Measurements from ENCODE around the gene PCK1.

The PCK1 gene

DNA sequence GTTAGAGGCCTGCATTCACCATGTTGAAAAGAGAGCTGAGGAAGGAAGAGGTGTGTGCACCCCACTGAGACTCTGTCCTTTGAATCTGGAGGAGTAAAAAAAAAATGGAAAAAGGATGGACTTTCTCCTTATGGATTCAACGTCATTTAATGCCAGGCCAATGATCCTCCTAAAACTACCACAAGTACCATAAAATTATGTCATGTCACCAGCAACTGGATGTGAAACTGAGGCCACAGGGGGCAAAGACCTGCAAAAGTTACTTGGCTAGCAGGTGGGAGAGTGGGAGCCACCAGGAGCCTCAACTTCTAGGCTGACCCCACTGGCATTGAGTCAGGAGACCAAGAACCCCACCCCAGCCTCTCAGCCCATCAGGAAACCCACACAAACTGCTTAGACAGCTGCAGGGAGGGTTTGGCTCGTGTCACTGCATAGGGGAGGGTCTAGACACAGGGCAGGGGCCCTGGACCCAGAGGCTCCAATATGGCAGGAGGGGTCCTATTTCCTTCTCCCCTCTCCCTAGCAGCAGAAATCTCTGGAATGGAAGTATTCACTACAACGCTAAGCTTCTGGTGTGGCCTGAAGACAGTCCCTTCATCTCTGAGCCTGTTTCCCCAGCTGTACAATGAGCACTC, 11.0 kb downstream of the PCK1 start:
- TF ChIP-seq, protein P1, sequence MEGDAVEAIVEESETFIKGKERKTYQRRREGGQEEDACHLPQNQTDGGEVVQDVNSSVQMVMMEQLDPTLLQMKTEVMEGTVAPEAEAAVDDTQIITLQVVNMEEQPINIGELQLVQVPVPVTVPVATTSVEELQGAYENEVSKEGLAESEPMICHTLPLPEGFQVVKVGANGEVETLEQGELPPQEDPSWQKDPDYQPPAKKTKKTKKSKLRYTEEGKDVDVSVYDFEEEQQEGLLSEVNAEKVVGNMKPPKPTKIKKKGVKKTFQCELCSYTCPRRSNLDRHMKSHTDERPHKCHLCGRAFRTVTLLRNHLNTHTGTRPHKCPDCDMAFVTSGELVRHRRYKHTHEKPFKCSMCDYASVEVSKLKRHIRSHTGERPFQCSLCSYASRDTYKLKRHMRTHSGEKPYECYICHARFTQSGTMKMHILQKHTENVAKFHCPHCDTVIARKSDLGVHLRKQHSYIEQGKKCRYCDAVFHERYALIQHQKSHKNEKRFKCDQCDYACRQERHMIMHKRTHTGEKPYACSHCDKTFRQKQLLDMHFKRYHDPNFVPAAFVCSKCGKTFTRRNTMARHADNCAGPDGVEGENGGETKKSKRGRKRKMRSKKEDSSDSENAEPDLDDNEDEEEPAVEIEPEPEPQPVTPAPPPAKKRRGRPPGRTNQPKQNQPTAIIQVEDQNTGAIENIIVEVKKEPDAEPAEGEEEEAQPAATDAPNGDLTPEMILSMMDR (IDR thresholded peaks at IDR 0.05; ENCODE audit: low read depth, low read length, missing control alignments): no peak
- no peak overlapping the region for H3K4me3 ChIP-seq (replicated peaks; ENCODE audit: low read depth, low read length)
- DNase-seq (ENCODE audit: extremely low read depth, low read depth): no peak

DNA sequence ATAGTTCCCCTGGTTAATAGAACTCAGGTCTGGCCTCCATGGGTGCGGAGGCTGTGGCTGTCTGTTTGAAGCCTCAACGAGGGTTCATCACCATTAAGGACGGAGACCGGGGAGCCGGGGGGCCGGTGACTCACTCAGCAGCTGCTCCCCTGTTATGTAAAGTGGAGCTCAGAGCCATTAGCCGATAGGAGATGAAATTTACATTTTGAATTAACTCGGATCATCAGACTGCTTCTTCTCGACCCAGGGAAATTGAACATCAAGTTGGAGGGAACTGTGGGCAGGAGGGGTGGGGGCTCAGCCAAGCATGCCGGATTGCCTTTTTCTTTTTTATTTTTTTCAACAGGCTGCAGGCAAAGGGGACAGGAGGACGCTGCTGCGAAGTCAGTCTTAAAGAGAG, 12.3 kb downstream of the PCK1 start:
- TF ChIP-seq, protein P1 (IDR thresholded peaks at IDR 0.05; ENCODE audit: low read depth, low read length, missing control alignments): no peak
- no peak for DNase-seq (ENCODE audit: extremely low read depth, low read depth)
- H3K4me3 ChIP-seq (replicated peaks; ENCODE audit: low read depth, low read length): no peak overlapping the region

DNA sequence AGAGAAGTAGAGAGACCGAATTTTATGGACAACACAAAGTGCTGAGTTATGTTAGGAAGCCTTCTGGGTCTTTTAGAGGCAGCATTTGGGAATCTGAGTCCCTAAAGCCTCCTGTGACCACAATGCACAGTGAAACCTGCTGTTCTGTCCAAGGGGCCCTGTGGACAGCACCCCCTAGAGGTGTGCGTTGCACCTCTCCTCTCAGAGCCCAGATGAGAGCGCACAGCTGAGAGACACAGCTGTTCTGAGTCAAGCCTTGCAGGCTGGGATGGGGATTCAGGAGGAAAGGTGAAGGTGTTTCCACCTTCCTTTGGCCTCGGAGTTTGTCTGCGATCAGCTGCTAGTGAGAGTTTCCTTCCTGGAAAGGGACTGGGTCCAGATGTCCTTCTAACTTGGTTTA, 13.0 kb downstream of the PCK1 start:
- TF ChIP-seq, protein P1 (IDR thresholded peaks at IDR 0.05; ENCODE audit: low read depth, low read length, missing control alignments): peak; percentile 52
- no peak overlapping the region for H3K4me3 ChIP-seq (replicated peaks; ENCODE audit: low read depth, low read length)
- no peak for DNase-seq (ENCODE audit: extremely low read depth, low read depth)

DNA sequence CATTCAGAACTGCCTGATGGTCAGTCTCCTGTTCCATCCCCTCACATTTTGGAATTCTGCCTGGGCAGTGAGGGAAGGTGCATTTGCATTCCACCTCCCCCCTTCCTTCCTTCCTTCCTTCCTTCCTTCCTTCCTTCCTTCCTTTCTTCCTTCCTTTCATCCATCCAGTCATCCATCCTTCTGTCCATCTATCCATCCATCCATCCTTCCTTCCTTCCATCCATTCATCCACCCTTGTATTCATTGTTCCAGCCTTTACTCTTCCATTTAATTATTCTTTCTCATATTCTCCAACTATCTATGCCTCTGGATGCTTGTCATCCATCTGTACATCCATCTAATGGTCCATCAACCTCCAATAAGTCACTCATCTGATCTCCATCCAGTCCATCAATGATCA, 14.0 kb downstream of the PCK1 start:
- TF ChIP-seq, protein P1 (IDR thresholded peaks at IDR 0.05; ENCODE audit: low read depth, low read length, missing control alignments): no peak
- no peak for DNase-seq (ENCODE audit: extremely low read depth, low read depth)
- H3K4me3 ChIP-seq (replicated peaks; ENCODE audit: low read depth, low read length): no peak overlapping the region

DNA sequence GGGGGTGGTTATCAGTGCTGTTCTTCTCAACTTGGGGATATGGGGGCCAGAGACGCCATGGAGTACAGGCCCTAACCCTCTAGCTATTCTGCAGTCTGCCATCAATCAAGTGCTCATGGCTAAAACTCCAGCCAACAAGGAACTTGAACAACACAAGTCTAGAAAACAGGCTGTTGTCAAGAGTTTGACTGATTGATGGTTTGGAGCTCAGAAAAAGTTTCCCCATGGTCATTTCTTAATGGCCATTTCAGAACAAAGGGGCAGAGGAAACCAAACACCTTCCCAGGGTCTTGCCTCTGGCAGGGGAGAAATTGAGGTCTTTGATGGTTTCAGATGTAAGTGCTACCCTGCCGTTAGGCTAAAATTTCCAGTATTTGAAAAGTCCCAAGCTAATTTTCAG, 15.1 kb downstream of the PCK1 start:
- TF ChIP-seq, protein P1 (IDR thresholded peaks at IDR 0.05; ENCODE audit: low read depth, low read length, missing control alignments): no peak
- DNase-seq (ENCODE audit: extremely low read depth, low read depth): no peak
- H3K4me3 ChIP-seq (replicated peaks; ENCODE audit: low read depth, low read length): no peak overlapping the region

DNA sequence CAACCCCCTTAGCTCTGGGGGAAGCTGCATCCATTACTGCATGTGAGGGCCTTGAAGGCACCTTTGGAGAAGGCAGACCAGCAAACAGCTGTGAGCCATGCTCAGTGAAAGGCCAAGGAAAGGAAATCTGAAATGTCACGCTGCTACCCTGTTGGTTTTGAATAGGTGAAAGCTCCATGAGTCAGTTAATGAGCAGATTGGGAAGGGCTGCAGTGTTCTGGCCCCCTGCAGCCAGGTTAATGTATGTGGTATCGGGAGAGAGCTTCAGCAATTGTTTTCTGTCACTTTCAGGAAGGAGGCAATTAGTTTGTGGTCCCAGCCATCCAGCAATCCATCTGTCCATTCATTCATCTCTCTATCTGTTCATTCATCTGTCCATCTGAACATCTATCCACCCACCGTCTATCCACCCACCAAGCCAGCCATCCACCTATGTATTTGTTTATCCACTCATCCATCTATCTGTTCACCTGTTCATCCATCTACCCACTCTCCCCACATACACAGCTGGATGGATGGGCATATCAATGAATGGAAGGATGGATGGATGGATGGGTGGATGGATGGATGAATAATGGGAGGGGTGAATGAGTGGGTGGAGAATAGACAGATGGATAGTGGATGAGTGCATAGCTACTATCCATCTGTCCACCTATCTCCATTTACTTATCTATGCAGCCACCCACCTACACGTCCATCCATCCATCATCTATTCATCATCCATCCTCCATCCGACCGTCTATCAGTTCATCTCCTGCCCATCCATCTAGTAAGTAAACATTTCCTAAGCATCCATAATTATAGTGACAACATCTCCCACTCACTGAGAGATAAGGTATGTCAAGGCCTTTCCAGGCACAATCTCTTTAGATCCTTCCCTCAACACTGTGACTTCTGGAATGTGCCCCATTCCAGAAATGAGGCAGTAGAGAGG, 16.0 kb downstream of the PCK1 start:
- DNase-seq (ENCODE audit: extremely low read depth, low read depth): no peak
- H3K4me3 ChIP-seq (replicated peaks; ENCODE audit: low read depth, low read length): no peak overlapping the region
- TF ChIP-seq, protein P1 (IDR thresholded peaks at IDR 0.05; ENCODE audit: low read depth, low read length, missing control alignments): no peak

Data from HFF-Myc (cell line).